ENCODE data around the gene HOXA9.

Gene HOXA9

DNA sequence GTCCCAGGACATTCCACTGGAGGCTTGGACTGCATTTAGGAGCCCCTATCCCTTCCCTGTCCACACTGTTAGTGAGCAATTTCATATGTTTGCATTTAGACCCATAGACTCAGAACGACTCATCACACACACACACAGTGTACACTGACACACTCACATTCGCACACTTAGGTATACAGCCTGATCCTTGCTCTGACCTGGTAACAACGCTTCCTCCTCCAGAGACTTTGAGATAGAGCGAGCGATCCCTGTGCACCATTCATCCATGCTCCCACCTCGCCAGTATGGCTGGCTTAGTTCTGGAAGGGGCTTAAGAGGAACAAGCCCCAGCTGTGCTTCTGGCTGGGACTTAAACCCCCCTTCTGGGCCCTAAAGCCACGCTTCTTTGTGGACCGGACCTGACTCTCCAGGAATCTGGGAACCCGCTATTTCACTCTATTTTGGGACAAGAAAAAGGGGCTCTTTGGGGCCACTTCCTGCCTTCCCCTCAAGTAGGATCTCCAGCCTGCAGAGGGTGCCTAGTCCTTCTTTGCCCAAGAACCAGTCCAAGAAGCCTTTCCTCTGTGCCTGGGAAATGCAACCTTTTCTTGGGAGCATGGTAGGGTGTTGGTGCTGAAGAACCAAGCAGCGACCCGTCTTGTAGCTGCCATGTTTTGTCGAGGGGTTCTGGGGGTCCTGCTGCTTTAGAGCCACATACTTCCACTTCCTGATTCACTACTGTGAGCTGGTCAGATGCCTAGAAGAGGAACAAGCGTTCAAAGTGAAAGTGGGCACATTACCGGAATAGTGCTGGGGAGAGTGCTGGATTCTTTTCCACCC, 35.6 kb upstream of the HOXA9 start:
- ChIA-PET POLR2A (no interaction called here), CTCF (interaction anchor here (2.7 kb wide), 1 partner anchor 8 kb away, joined by 12 read pairs; no protein-coding TSS in a partner anchor)
- TF ChIP-seq, protein P1, sequence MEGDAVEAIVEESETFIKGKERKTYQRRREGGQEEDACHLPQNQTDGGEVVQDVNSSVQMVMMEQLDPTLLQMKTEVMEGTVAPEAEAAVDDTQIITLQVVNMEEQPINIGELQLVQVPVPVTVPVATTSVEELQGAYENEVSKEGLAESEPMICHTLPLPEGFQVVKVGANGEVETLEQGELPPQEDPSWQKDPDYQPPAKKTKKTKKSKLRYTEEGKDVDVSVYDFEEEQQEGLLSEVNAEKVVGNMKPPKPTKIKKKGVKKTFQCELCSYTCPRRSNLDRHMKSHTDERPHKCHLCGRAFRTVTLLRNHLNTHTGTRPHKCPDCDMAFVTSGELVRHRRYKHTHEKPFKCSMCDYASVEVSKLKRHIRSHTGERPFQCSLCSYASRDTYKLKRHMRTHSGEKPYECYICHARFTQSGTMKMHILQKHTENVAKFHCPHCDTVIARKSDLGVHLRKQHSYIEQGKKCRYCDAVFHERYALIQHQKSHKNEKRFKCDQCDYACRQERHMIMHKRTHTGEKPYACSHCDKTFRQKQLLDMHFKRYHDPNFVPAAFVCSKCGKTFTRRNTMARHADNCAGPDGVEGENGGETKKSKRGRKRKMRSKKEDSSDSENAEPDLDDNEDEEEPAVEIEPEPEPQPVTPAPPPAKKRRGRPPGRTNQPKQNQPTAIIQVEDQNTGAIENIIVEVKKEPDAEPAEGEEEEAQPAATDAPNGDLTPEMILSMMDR (IDR thresholded peaks at IDR 0.05; ENCODE audit: control extremely low read depth, extremely low read depth, low read depth, missing control alignments) = no peak
- no peak for DNase-seq (ENCODE audit: extremely low spot score)

DNA sequence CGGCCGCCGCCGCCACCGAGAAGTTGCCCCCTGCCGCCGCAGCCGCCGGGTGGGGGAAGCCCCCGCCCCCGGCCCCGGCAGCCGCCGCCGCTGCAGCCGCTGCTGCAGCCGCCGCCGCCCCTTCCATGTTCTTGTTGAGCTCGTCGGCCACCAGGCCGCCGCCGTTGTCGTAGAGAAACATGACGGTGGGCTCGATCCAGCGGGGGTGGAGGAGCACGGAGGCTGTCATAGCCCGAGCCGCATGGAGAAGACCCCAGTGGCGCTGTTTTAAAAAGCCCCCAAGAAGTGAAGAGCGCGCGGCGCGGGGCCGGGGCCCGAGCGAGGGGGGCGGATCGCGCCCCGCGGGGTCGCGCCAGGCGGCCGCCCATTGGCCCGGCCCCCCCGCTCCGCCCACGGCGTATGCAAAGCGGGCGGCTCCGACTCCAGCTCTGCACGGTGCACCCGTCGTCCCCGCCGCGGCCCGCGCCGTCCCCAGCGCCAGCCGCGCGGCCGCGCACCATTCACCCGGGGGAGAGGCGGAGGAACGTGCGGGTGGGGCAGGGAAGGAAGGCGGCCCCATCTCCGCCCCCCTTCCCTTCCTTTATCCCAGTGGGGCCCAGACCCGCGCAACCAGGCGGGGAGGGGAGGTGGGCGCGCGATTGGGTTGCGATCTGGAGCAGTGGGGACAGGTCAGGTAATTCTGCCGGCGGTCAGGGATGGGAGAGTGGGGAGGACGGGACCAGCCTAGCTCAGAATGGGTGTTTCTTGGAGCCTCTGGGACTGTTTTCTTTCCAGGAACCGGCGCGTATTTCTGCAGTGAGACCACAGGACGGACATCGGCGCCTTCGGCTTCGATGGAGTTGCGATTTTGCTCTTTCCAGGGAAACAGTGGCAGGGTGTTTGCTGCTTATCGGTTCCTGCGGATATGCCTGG, 34.8 kb upstream of the HOXA9 start, which contains the start of gene HOXA13:
Gene HOXA13 (minus strand): TSS at position 243 of the 912 bp plus-strand sequence. CDS start 14 bp downstream, at position 229.
- CTCF ChIA-PET = interaction anchor here (1.1 to 2.7 kb wide), 5 partner anchors 9 to 820 kb away, joined by 3 to 12 read pairs (median 6); no protein-coding TSS in a partner anchor
- no peak for DNase-seq (ENCODE audit: extremely low spot score)
- TF ChIP-seq, protein P1 (IDR thresholded peaks at IDR 0.05; ENCODE audit: control extremely low read depth, extremely low read depth, low read depth, missing control alignments) = no peak
- POLR2A ChIA-PET = no interaction called here

DNA sequence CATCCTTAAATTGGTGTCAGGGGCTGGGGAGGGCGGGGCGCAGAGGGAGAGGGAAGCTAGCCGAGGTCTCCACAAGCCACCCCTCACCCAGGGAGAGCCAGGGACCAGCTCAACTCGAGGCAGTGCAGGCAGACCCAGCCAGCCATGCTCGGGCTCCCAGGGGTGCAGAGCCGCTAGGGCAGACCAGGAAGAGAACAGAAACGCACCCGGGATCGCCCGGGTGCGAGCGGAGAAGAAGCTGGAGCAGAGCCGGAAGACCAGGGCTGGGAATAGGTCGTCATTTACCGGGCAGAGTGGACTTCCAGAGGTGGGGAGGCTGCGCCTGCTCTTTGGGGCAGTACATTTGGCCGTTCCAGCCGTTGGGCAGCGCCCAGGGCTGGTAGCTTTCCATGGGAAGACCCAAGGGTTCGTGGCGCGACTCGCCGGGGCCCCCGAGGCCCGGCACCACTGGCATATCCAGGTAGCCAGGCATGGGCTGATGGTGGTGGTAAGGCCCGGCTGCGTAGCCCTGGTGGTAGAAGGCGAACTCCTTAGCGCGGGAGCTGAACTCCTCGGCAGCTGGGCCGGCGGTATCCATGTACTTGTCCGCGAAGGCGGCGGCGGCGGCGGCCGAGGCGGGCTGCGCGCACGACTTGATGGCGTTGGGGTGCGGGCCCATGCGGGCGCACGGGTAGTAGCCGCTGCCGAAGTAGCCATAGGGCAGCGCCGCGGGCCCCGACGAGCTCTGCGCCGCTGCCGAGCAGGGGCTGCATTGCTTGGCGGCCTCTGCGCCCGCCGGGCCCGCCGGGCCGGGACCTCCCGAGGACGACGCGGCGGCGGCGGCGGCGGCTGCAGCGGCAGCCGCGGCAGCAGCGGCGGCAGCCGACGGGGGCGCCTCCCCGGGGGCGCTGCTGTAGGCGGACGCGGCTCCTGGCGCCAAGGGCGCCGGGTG, 33.8 kb upstream of the HOXA9 start:
- TF ChIP-seq, protein P1 (IDR thresholded peaks at IDR 0.05; ENCODE audit: control extremely low read depth, extremely low read depth, low read depth, missing control alignments) = no peak
- DNase-seq (ENCODE audit: extremely low spot score) = no peak
- CTCF ChIA-PET = interaction anchor here (1.0 to 2.7 kb wide), 7 partner anchors 10 to 895 kb away, joined by 3 to 12 read pairs (median 3); no protein-coding TSS in a partner anchor
- POLR2A ChIA-PET = no interaction called here

DNA sequence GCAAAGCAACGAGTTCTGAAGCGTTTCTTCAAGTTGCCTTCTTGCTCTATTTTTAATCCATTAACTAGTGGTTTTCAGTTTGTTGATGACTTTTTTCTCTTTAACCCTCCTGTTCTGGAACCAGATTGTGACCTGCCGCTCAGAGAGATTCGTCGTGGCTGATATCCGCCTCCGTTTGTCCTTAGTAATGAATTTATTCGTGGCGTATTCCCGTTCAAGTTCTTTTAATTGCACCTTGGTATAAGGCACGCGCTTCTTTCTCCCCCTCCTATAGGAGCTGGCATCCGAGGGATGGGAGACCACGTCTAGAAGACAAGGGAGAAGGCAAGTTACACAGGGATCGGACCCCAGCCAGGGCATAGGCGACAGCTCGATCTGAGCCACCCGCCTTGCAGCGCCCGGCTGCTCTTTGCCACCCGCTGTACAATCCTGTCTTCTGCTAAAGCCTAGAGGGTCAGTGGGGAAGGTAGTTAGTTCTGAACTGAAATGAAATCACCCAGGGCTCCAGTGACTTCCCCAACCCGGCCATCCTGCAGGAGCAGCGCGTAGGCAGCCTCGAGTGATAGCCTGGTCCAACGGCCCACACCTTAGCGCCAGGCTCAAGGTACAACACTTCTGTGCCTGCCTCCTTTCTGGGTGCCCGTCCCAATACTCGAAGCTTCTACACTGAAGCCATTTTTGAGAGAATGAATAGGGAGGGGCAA, 33.0 kb upstream of the HOXA9 start:
- ChIA-PET CTCF (interaction anchor here (1.0 to 2.7 kb wide), 5 partner anchors 11 to 896 kb away, joined by 3 to 12 read pairs (median 6); no protein-coding TSS in a partner anchor), POLR2A (no interaction called here)
- DNase-seq (ENCODE audit: extremely low spot score) = no peak
- TF ChIP-seq, protein P1 (IDR thresholded peaks at IDR 0.05; ENCODE audit: control extremely low read depth, extremely low read depth, low read depth, missing control alignments) = no peak

DNA sequence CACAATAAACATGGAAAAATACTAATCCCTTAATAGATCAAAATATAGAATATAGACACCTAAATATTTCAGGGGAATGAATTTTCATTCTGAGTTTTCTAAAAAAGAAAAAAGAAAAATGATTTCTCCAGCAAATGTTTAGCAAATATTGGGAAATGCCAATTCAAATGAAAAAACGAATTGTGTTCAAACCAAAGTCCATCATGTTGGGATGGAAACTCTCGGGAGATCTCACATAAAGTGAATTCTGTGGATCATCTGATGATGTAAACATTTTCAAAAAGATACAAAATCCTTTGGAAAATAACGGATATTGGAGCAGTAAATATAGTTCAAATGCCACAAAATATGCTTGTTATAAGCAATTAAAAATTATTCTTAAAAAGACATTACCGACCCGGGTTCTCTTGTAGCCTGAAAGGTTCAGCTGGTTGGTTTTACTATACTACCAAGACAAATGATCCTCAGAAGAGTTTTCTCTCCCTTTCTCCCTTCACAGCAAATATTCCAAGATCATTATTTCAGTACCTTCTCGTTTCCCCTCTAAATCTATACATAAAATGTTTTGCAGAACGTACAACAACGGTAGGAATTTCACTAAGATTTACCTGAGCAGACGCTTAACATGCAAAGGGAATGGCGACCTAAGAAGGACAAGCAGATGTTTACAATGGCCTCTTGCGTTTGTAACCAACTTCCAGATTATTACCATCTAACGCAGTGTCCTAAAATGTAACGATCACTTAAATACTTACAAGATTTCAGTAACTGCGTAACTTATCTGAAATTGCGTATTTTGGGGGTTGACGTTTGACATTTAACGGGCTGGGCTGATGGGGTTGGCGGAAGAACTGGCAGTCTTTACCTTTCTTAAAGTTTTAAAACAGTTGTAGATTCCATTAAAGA, 32.1 kb upstream of the HOXA9 start:
- ChIA-PET CTCF (interaction anchor here (1.0 to 2.5 kb wide), 2 partner anchors 14 to 823 kb away, joined by 3 to 11 read pairs; no protein-coding TSS in a partner anchor), POLR2A (no interaction called here)
- TF ChIP-seq, protein P1 (IDR thresholded peaks at IDR 0.05; ENCODE audit: control extremely low read depth, extremely low read depth, low read depth, missing control alignments) = no peak
- DNase-seq (ENCODE audit: extremely low spot score) = no peak
